IMR-90 (cell line): ENCODE measurements around the gene ATP8B3. TPM values are rescaled to one million over a fixed set of nuclear protein-coding genes. Genes with fewer than 3 reads are reported as not detected.
"Not testable (repeated sequence)": the region's sequence is repeated elsewhere in the genome, so short reads cannot be mapped to it uniquely, and the experiment has no call there.

Source experiments
- ATAC-seq: fragments of 200-7000 bp; cut with Tn5 transposase; 2 replicates; pipeline ENCODE4 v1.9.1; 2020; ENCODE audit warnings: low read depth, mild to moderate bottlenecking, moderate library complexity
- BruUV-seq: library from RNA; stranded (reverse); fragments of 400-500 nt; replicated peaks from 2 replicates; lab custom pipeline; 2021; lab: Mats Ljungman, UMichigan
- CTCF ChIA-PET: fragments of 300-600 bp; formaldehyde crosslinking; extraction: SDS; loops from one replicate; lab custom pipeline; 2021; ENCODE audit warnings: antibody characterized with exemption; lab: Yijun Ruan, JAX
- POLR2A ChIA-PET: fragments of 300-600 bp; sonication (Branson Sonifier 250); formaldehyde crosslinking; loops from one replicate; lab custom pipeline; 2022; ENCODE audit warnings: antibody characterized with exemption; ENCODE audit not compliant: unreplicated experiment; lab: Charles Lee
- DNase-seq: peaks from one replicate; pipeline ENCODE4 v3.0.0; 2013
- H2AFZ ChIP-seq: replicated peaks from 2 replicates; pipeline ENCODE3; 2013; ENCODE audit warnings: low read length, mild to moderate bottlenecking; ENCODE audit not compliant: poor library complexity
- H2AK5ac ChIP-seq: 2 replicates; pipeline ENCODE4 v1.6.1; 2013; ENCODE audit warnings: low read depth, low read length, inconsistent platforms
- H2AK9ac ChIP-seq: replicated peaks from 2 replicates; pipeline ENCODE3; 2013; ENCODE audit warnings: mild to moderate bottlenecking, low read depth, low read length, moderate library complexity; ENCODE audit not compliant: poor library complexity
- H2BK120ac ChIP-seq: 2 replicates; pipeline ENCODE4 v1.6.1; 2013; ENCODE audit warnings: low read depth, low read length, inconsistent platforms
- H2BK15ac ChIP-seq: 3 replicates; pipeline ENCODE4 v1.6.1; 2013; ENCODE audit warnings: low read depth, low read length, inconsistent platforms
- H2BK20ac ChIP-seq: 2 replicates; pipeline ENCODE4 v1.6.1; 2013; ENCODE audit warnings: low read depth, mild to moderate bottlenecking, inconsistent platforms, low read length, moderate library complexity
- H2BK5ac ChIP-seq: 2 replicates; pipeline ENCODE4 v1.6.1; 2013; ENCODE audit warnings: mild to moderate bottlenecking, low read depth, low read length, inconsistent platforms; ENCODE audit not compliant: poor library complexity, severe bottlenecking
- H3K14ac ChIP-seq: replicated peaks from 2 replicates; pipeline ENCODE4 v1.6.1; 2013; ENCODE audit warnings: low read depth, low read length, inconsistent platforms
- H3K18ac ChIP-seq: 2 replicates; pipeline ENCODE4 v1.6.1; 2013; ENCODE audit warnings: low read depth, low read length, control low read depth
- H3K23ac ChIP-seq: 2 replicates; pipeline ENCODE4 v1.6.1; 2013; ENCODE audit warnings: low read depth, low read length, inconsistent platforms
- H3K27ac ChIP-seq: 2 replicates; pipeline ENCODE4 v1.5.1; 2013; ENCODE audit warnings: mild to moderate bottlenecking, control low read depth, low read length; ENCODE audit not compliant: insufficient read depth
- H3K27me3 ChIP-seq: 2 replicates; pipeline ENCODE4 v1.6.1; 2013; ENCODE audit warnings: low read length; ENCODE audit not compliant: control insufficient read depth, insufficient read depth
- H3K36me3 ChIP-seq: 2 replicates; pipeline ENCODE4 v1.6.1; 2013; ENCODE audit warnings: low read length, mixed read lengths; ENCODE audit not compliant: control insufficient read depth, insufficient read depth
- H3K4ac ChIP-seq: 2 replicates; pipeline ENCODE4 v1.6.1; 2013; ENCODE audit warnings: low read depth, low read length, inconsistent platforms
- H3K4me1 ChIP-seq: 2 replicates; pipeline ENCODE4 v1.6.1; 2013; ENCODE audit warnings: low read length, mixed read lengths; ENCODE audit not compliant: control insufficient read depth, insufficient read depth
- H3K4me2 ChIP-seq: 2 replicates; pipeline ENCODE4 v1.6.1; 2013; ENCODE audit warnings: low read depth, mild to moderate bottlenecking, control low read depth, low read length, moderate library complexity
- H3K4me3 ChIP-seq: 2 replicates; pipeline ENCODE4 v1.5.1; 2013; ENCODE audit warnings: low read depth, mild to moderate bottlenecking, control low read depth, low read length, moderate library complexity; ENCODE audit not compliant: insufficient read depth
- H3K56ac ChIP-seq: 2 replicates; pipeline ENCODE4 v1.6.1; 2013; ENCODE audit warnings: low read length, inconsistent platforms; ENCODE audit not compliant: insufficient read depth; ENCODE audit errors: extremely low read depth
- H3K79me1 ChIP-seq, 2 experiments: 2 replicates each; pipeline ENCODE4 v1.6.1; 2013; ENCODE audit warnings: low read length in 2 of 2, inconsistent platforms in 1 of 2, low read depth in 1 of 2
- H3K9ac ChIP-seq: 2 replicates; pipeline ENCODE4 v1.6.1; 2013; ENCODE audit warnings: low read depth, low read length, control low read depth
- H3K9me1 ChIP-seq: 2 replicates; pipeline ENCODE4 v1.6.1; 2013; ENCODE audit warnings: low read length, inconsistent platforms; ENCODE audit not compliant: insufficient read depth
- H3K9me3 ChIP-seq: 2 replicates; pipeline ENCODE4 v1.6.1; 2013; ENCODE audit warnings: low read length; ENCODE audit not compliant: control insufficient read depth, insufficient read depth
- H4K20me1 ChIP-seq: 2 replicates; pipeline ENCODE4 v1.6.1; 2013; ENCODE audit warnings: low read length, inconsistent platforms; ENCODE audit not compliant: insufficient read depth
- H4K5ac ChIP-seq: 2 replicates; pipeline ENCODE4 v1.6.1; 2013; ENCODE audit warnings: mild to moderate bottlenecking, low read depth, low read length, control low read depth
- H4K8ac ChIP-seq, 2 experiments: 2 replicates each; pipeline ENCODE4 v1.6.1; 2013; ENCODE audit warnings: low read depth in 2 of 2, low read length in 2 of 2, control low read depth in 1 of 2, inconsistent platforms in 1 of 2
- H4K91ac ChIP-seq: 2 replicates; pipeline ENCODE4 v1.6.1; 2013; ENCODE audit warnings: low read depth, low read length, inconsistent platforms; ENCODE audit not compliant: insufficient read depth
- WGBS, 2 experiments: methylation state at CpG; one replicate each; pipeline versions ENCODE4 v1.1.5 to v1.1.7; 2013; ENCODE audit warnings: missing lambda C conversion rate in 2 of 2; ENCODE audit not compliant: insufficient read length in 1 of 2; ENCODE audit errors: extremely low coverage in 2 of 2; 5-methylcytosine and 5-hydroxymethylcytosine counted together
- dilution Hi-C: fragments of 300-500 bp; cut with HindIII; formaldehyde crosslinking; loops from one replicate; pipeline ENCODE4 v1.14.3; 2018; ENCODE audit warnings: low sequenced_read_pairs; ENCODE audit not compliant: unreplicated experiment
- in situ Hi-C: fragments of 300-500 bp; cut with MboI; formaldehyde crosslinking; loops from 3 replicates; pipeline ENCODE4 v1.14.3; 2019; ENCODE audit warnings: low sequenced_read_pairs, inconsistent platforms, mixed read lengths
- intact Hi-C: fragments of 100-400 bp; cut with micrococcal nuclease; formaldehyde crosslinking; loops from 2 replicates; pipeline ENCODE4 v1.10.0; 2022
- polyA plus RNA-seq, 3 experiments: library from polyadenylated mRNA; depleted of rRNA; stranded (reverse); fragments of >200 nt; gene quantifications; 2 replicates each; pipeline ENCODE4 v1.2.3, GENCODE V29; 2012; ENCODE audit warnings: low replicate concordance in 1 of 3
- total RNA-seq: library from RNA; depleted of rRNA; stranded (reverse); fragments of >200 nt; gene quantifications from 2 replicates; pipeline ENCODE4 v1.2.3, GENCODE V29; 2012

The ATP8B3 gene
- total and polyA plus RNA-seq, 2 of the 4 experiments (the other 2 are of a cell fraction): 1.6 to 8.1 TPM

- dilution Hi-C loops, H3K27ac ChIP-seq, H3K23ac ChIP-seq, H4K20me1 ChIP-seq, H3K27me3 ChIP-seq, H2AK5ac ChIP-seq, BruUV-seq, H4K5ac ChIP-seq, POLR2A ChIA-PET, H3K79me1 ChIP-seq, H3K4me2 ChIP-seq, H3K9ac ChIP-seq, H2BK20ac ChIP-seq, H3K36me3 ChIP-seq, H3K4me1 ChIP-seq, H3K4ac ChIP-seq, H3K4me3 ChIP-seq, CTCF ChIA-PET, H4K91ac ChIP-seq, H2BK120ac ChIP-seq, H3K18ac ChIP-seq, H2BK5ac ChIP-seq, ATAC-seq, H2AK9ac ChIP-seq, H3K9me3 ChIP-seq, H2BK15ac ChIP-seq, DNase-seq, H3K14ac ChIP-seq, H2AFZ ChIP-seq, H3K56ac ChIP-seq, H3K9me1 ChIP-seq, H4K8ac ChIP-seq: not testable (repeated sequence)
- in situ Hi-C loops (loop anchor here (25.0 kb wide), 1 partner anchor 260 kb away; no protein-coding TSS in a partner anchor), intact Hi-C loops (loop anchor here (5.0 to 10.0 kb wide), 2 partner anchors 193 to 250 kb away; partner anchors contain the start of gene UQCR11)
- no CpG with 5 or more reads among the region's 7 CpGs for WGBS, 2 experiments
Observed at GRCh38 chr19:1797313-1797712, 14.8 kb downstream of the ATP8B3 start.
